ENCODE results near the gene ANTXR1. TPM values are rescaled to one million over a fixed set of nuclear protein-coding genes. Genes with fewer than 3 reads are reported as not detected.

The ANTXR1 gene
- total RNA-seq, 1 donor: 206 TPM

GRCh38 chr2:69053416-69053965 lies 40.5 kb downstream of the ANTXR1 start:
- TF ChIP-seq CTCF (IDR thresholded peaks at IDR 0.05; ENCODE audit: insufficient read depth, low read depth, low read length): no peak
- H3K4me3 ChIP-seq (ENCODE audit: low read depth, low read length): no peak overlapping the region
- DNase-seq (ENCODE audit: low read depth): no peak

- H3K4me3 ChIP-seq (ENCODE audit: low read depth, low read length): no peak overlapping the region
- peak; percentile 45 for DNase-seq (ENCODE audit: low read depth)
- no peak for TF ChIP-seq CTCF (IDR thresholded peaks at IDR 0.05; ENCODE audit: insufficient read depth, low read depth, low read length)
Measured at GRCh38 chr2:69054431-69054830, 41.5 kb downstream of the ANTXR1 start.

- no peak overlapping the region for H3K4me3 ChIP-seq (ENCODE audit: low read depth, low read length)
- no peak for DNase-seq (ENCODE audit: low read depth)
- no peak for TF ChIP-seq CTCF (IDR thresholded peaks at IDR 0.05; ENCODE audit: insufficient read depth, low read depth, low read length)
Measured at GRCh38 chr2:69055688-69056470, 42.9 kb downstream of the ANTXR1 start.

- DNase-seq (ENCODE audit: low read depth): no peak
- no peak overlapping the region for H3K4me3 ChIP-seq (ENCODE audit: low read depth, low read length)
- TF ChIP-seq CTCF (IDR thresholded peaks at IDR 0.05; ENCODE audit: insufficient read depth, low read depth, low read length): no peak
Measured at GRCh38 chr2:69057660-69058059, 44.7 kb downstream of the ANTXR1 start.

- no peak for TF ChIP-seq CTCF (IDR thresholded peaks at IDR 0.05; ENCODE audit: insufficient read depth, low read depth, low read length)
- DNase-seq (ENCODE audit: low read depth): peak; percentile 42
- no peak overlapping the region for H3K4me3 ChIP-seq (ENCODE audit: low read depth, low read length)
Measured at GRCh38 chr2:69059731-69060290, 46.8 kb downstream of the ANTXR1 start.

GRCh38 chr2:69060938-69061501 lies 48.0 kb downstream of the ANTXR1 start:
- no peak for TF ChIP-seq CTCF (IDR thresholded peaks at IDR 0.05; ENCODE audit: insufficient read depth, low read depth, low read length)
- no peak for DNase-seq (ENCODE audit: low read depth)
- H3K4me3 ChIP-seq (ENCODE audit: low read depth, low read length): no peak overlapping the region
